Measurements from ENCODE around the gene FAM83B. TPM values are rescaled to one million over a fixed set of nuclear protein-coding genes. Genes with fewer than 3 reads are reported as not detected.

FAM83B gene
- total RNA-seq, 1 experiment from 2014 or later = 5.7 TPM

GRCh38 chr6:54980511-54981275 lies 134.1 kb downstream of the FAM83B start:
- H3K18ac ChIP-seq (ENCODE audit: insufficient read length, low read depth, low read length) = no peak overlapping the region
- no peak overlapping the region for H2BK5ac ChIP-seq (ENCODE audit: insufficient read length, low read length)
- Mint-ChIP-seq H3K27me3 (ENCODE audit: low read depth) (no peaks in the 10 kb centered on the region), H3K4me1 (peaks cover 0 to 3% of the 10 kb centered on the region in 2 experiments; a peak in 1 of 4 replicates), H3K27ac (no peak overlapping the region; a peak in 1 of 7 replicates), H3K4me3 (no peak overlapping the region), H3K36me3 (ENCODE audit: insufficient read depth in 1 of 3, low read depth in 3 of 3) (no peaks in the 10 kb centered on the region; a peak in 1 of 7 replicates), H3K9me3 (peaks cover 4 to 5% of the 10 kb centered on the region in 2 experiments; a peak in 3 of 5 replicates)
- no peak overlapping the region for H2BK20ac ChIP-seq (ENCODE audit: low read depth, low read length, poor library complexity, severe bottlenecking)
- H2BK120ac ChIP-seq (ENCODE audit: low read depth, low read length, poor library complexity, severe bottlenecking) = no peak overlapping the region
- H3K23ac ChIP-seq (ENCODE audit: insufficient read length, low read depth, low read length) = no peak overlapping the region
- no peaks in the 10 kb centered on the region for H3K9me3 ChIP-seq (ENCODE audit: control insufficient read depth, low read depth, low read length)
- H2BK15ac ChIP-seq (ENCODE audit: low read depth, low read length) = no peak overlapping the region
- H3K27ac ChIP-seq (ENCODE audit: insufficient read length, low read depth, low read length) = no peak overlapping the region
- H3K27me3 ChIP-seq (ENCODE audit: insufficient read depth, low read length) = no peaks in the 10 kb centered on the region
- H3K14ac ChIP-seq (ENCODE audit: insufficient read depth, low read length) = no peak overlapping the region
- no peak overlapping the region for H3K4me2 ChIP-seq (ENCODE audit: insufficient read depth, insufficient read length, low read length)
- H3K23me2 ChIP-seq (ENCODE audit: insufficient read length, low read depth, low read length, poor library complexity, severe bottlenecking) = no peaks in the 10 kb centered on the region
- H3K9ac ChIP-seq (ENCODE audit: extremely low read depth, insufficient read length, low read length) = no peak overlapping the region
- no peak overlapping the region for H3K4ac ChIP-seq (ENCODE audit: low read depth, low read length)
- H4K91ac ChIP-seq (ENCODE audit: insufficient read length, low read depth, low read length) = no peak overlapping the region
- H2AFZ ChIP-seq (ENCODE audit: low read length) = no peak overlapping the region
- TF ChIP-seq CTCF (conservative IDR thresholded peaks at IDR 0.05) = no peak
- no peaks in the 10 kb centered on the region for H3K79me2 ChIP-seq (ENCODE audit: insufficient read depth, low read length)
- H4K8ac ChIP-seq (replicated peaks; ENCODE audit: insufficient read length, low read depth, low read length) = no peak overlapping the region
- no peak overlapping the region for H4K5ac ChIP-seq (ENCODE audit: insufficient read length, low read depth, low read length)
- H2AK5ac ChIP-seq (ENCODE audit: insufficient read length, low read length) = no peak overlapping the region
- H2BK12ac ChIP-seq (ENCODE audit: insufficient read length, low read depth, low read length) = no peak overlapping the region
- WGBS (ENCODE audit: extremely low coverage, insufficient read length, low lambda C conversion rate) = no CpG with 5 or more reads among the region's 14 CpGs
- H4K20me1 ChIP-seq (ENCODE audit: control insufficient read depth, insufficient read depth, insufficient read length) = no peaks in the 10 kb centered on the region
- no peak for DNase-seq
- H3T11ph ChIP-seq (ENCODE audit: low read length) = no peak overlapping the region
- no peaks in the 10 kb centered on the region for H3K79me1 ChIP-seq (ENCODE audit: insufficient read depth, low read depth, low read length, poor library complexity, severe bottlenecking)
- no peak overlapping the region for H3K56ac ChIP-seq (ENCODE audit: insufficient read length, low read depth, low read length)
- no peaks in the 10 kb centered on the region for H3K4me1 ChIP-seq (ENCODE audit: insufficient read depth, low read length)

Data from H9 (cell line).